Fibroblast of skin of back (primary cell): ENCODE measurements around the gene AUTS2.

Experiments
- DNase-seq: peaks from one replicate; pipeline ENCODE4 v3.0.0-alpha.2; 2013

Gene AUTS2

DNA sequence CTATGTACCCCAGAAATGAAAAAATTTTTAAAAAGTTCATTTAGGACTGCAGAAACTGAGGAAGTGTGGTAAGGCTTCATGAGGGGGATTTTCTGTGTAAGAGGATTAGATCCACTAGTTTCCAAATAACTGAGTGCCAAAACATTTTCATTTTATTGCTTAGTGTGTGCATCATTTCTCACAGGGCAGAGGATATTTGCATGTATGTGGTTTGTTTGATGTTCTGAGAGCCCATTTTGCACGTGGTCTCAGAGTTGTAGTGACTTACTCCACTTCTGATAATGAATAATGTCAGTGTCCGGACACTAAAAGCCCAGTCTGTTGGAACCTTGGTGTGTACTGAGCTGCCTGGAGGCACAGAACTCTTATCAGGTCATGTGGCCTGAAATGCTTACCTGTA is 299.9 kb downstream of the AUTS2 start:
- no peak for DNase-seq

DNA sequence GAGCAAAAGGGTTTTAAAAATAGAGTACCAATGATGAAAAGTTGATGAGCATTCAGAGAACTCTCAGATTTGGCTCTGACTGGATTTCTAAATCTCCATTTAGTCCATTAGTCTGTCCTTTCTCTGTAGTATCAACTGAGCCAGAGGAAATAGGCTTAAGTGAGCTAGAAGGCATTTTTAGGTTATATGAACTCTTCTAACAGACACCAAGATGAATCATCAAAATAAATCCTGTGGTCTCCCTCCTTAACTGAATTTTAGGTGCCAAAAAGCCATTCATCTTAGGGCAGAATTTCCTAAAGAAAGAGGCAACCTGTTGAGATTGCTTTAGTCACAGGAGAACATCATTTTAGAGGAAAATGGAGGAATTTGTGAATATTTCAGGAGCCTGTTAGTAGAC is 305.1 kb downstream of the AUTS2 start:
- DNase-seq = peak; percentile 31

DNA sequence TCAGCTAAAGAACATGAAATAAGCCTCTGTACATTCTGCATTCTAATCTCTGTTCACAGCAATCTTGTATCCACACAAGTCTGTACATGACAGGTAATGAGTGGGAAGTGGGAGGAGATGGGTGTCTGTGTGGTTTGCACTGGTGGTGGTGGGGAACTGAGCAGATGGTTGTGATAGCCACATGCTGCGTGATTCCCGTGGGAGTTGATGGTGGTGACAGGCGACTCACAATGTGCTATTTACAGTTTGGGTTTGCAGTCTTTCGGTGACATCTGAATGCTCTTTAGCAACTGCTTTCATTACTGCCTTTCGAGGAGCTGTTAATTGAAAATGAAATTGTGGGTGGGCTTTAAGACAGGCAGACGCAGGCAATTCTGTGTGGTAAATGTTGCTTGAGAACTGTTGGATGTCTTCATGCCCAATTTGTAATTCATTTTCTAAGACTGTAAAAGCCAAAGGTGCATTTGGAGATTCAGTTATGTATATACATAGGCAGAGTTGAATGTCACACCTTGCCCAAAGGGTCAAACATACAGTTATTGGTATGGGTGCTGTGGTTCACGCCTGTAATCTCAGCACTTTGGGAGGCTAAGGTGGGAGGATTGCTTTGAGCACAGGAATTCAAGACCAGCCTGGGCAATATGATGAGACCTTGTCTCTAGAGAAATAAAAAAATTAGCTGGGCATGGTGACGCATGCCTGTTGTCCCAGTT is 308.2 kb downstream of the AUTS2 start:
- peak; percentile 32 for DNase-seq

DNA sequence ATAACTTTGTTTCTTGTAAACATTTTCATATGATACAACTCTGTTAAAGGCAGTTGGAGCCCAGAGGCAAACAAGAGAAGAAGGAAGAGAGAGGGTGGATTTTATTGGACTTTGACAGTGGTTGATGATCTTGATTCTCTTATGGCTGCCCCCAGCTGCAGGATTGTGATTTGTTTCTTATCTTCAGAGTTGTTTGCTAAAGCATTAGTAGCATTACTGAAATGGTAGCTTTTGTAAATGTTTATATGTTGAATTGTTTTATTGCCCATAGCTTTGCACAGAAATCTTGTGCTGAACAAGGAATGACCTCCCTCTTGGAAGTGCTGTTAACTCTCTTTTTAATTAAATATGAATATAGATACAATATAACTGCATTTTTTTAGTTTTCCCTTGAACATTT is 309.4 kb downstream of the AUTS2 start:
- DNase-seq = no peak

DNA sequence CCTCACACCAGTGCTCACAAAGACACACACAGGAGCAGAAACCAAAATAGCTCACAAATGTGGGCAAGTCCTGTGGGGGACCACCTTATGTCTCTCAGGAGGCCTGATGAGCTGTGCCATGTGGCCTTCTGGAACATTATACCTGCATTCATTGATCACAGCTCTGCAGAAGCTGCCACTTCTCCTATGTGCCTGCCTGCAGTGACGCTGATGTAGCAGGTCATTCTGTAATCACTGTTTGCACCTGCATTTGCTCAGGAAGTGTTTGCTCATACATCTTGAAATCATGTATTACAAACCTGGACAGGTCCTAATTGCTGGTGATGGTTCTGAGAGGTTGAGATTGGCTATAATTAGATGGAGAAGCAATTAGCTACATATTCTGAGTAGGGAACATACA is 310.2 kb downstream of the AUTS2 start:
- no peak for DNase-seq

DNA sequence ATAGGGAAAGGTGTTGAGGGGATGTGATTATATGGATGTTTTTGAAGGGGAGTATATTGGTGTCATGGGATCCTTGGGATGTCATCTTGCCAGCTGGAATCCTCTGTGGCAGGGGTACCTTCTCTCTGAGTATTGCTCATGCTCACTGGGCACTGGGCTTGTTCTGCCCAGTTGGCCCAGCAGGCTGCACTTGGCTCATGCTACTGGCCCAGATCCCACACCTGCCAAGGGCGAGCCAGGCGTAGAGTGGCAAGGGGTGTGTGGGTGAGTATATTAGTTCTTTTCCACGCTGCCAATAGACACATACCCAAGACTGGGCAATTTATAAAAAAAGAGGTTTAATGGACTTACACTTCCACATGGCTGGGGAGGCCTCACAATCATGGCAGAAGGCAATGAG is 311.9 kb downstream of the AUTS2 start:
- DNase-seq = no peak

DNA sequence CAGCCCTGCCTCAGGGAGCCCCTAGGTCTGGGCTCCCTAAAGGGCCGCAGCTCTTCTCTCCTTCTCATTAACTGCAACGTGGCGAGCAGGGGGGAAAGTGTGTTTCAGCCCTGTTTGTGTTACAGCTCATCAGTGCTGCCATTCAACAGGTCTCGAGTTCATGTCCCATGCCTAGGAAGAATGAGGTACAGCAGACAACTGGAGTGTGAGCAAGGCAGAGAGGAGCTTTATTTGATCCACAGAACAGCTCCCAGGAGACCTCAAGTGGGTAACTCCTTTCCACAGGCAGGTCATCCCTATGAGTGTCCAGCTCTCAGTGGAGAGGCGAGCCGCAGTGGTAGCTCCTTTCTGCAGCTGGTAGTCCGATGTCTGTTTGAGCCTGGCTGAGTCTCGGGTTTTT is 313.1 kb downstream of the AUTS2 start:
- no peak for DNase-seq

DNA sequence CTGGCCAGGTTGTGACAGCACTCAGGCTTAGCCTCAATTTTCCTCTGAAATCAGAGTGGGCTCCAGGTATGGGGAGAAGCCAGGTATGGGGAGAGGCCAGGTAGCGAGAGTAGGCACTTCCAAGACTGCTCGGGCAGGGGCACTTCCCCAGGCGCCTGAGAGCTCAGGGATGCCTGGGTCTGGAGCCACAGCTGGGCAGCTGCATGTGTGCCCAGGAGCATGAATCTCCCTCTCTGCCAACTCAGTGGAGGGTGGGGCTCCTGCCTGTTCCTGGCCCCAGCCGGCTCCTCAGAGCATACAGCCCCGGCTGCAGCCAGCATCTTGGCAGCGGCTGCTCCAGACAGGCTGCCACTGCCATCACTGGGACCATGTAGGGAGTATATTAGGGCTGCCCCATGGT is 313.9 kb downstream of the AUTS2 start:
- no peak for DNase-seq

DNA sequence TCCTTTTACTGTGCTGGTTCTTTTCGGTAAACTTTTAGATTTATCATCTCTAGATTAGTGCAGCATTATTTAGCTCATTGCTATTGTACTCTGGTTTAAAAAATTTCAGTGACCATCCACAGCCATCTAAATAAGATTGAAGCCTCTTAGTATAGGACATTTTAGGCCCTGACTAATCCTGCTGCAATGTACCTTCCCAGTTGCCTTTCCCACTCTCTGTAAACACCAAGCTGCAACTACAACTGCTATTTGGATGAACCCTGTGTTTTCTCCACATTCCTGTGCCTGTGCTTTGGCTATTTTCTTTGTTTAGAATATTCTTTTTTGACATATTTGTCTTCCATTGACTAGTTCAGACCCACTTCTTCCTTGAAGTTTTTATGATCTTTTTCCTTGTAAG is 314.6 kb downstream of the AUTS2 start:
- DNase-seq = peak; percentile 35

DNA sequence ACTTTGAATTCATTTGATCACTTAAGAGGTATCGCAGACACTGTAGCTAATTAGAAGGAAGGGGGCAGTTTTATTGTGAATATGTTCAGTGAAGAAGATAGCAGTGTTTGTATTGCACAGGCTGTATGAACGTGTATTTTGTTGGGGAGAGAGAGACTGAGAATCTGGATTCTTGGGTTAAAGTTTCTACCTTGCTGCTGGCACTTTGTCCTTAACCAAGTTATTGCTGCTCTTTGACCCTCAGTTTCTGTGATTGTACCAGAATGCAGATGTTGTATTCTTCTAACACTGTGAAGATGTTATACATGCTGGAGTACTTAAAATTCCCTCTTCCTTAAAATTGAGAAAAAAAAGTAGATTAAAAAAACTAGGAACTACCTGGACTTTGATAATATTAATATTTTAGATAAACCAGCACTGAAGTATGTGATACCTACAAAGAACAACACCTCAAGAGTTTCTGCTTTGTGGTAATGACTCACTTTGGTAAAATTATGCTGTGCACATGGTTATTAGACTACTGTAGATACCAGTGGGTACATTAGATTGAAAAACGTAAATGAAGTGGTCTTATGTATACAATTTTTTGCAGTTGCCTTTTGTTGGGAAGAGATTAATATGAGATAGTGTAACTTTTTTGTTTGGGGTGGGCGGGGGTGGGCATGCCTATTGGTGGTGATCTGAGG is 321.3 kb downstream of the AUTS2 start:
- DNase-seq = no peak

DNA sequence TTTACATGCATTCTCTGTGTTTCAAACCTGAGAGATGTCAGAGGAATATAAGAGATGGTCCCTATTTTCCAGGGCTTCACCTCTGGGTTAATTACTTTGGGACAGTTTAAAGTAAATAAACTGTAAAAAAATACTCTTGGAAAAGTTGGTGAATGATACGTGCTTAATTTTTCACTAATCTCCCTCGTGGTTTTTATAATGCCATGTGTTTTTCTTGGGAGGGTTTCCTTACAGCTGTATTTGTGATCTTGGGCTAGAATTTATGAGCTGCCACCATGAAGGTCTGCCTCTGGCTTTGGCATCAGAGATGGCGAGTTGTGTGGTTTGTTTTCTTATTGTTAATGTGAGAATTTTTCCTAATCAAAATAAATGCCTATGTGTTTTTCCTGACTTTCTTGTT is 322.5 kb downstream of the AUTS2 start:
- no peak for DNase-seq

DNA sequence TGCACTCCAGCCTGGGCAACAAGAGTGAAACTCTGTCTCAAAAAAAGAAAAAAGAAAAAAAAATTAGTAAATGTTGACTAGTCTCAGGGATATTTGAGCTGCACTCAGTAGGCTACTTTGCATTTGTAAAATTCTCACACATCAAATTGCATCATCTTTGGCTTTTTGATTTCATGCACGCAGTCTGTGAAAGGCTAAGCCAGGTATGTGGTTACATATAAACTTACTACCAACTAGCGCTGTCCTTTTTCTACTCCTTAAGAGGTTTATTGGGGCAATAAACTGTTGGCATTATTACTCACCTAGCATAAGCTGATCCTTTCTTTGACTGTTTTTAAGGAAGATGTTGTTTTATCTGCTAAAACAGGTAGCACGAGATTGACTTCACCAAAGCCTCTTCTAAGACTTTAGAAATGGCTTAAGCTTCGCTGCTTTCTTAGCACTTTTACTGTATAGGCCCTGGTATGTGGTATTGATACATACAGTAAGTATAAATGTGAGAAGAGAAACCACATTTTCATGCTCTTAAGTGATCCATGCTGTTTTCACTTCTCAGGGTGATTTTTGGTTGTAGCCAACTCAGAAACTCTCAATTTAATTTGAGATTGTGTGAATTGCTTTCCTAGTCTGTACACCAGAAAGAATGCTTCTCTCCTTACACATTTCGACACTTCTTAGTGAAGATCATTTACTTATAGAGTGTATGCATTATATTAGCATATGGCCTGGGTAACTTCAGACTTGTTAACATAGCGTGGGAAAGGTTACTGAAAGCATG is 323.9 kb downstream of the AUTS2 start:
- no peak for DNase-seq

DNA sequence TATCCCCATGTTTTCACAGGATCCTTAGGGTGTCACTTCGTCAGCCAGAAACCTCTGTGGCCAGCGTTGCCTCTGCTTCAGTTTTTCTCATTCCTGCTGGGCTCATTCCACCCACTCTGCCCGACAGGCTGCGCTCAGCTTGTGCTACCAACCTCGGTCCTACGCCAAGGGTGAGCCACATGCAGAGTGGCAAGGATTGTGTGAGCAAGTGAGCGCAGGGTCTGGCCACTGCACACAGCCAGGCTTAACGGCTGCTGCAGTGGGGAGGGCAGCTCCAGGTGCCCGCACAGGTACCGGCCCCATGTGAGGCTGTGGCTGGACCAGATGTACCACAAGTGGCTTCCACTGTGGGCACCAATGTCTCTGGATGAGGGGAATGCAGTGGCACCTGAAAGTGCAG is 329.2 kb downstream of the AUTS2 start:
- no peak for DNase-seq

DNA sequence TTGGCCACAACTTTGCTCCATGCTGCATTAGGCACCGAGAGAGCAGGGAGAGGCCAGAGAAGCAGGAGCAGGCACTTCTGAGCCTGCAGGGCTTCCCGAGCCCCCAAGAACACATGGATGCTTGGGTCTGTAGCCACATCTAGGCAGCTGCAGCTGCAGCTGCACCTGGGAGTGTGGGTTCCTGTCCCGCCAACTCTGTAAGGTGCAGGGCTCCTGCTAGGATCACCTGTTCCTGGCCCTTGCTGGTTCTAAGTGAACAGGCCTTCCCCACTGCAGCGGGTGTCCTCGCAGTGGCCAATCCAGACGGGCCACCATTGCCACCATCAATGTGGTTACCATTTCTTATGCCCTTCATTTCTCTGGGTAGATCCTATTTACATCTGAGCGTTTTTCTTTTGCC is 330.3 kb downstream of the AUTS2 start:
- no peak for DNase-seq

DNA sequence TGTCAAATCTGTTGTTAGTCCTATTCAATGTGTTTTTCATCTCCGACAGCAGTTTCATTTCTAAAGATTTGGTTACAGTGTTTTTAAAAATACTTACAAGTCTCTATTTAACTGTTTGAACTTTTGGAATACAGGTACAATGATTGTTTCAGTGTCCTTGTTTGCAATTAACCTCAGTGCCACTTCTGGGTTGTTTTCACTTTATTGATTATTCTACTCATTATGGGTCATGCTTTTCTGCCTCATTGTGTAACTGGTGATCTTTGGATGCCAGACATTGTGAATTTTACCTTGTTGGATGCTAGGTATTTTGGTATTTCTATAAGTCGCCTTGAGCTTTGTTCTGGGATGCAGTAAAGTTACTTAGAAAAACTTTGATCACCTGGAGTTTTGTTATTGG is 331.3 kb downstream of the AUTS2 start:
- no peak for DNase-seq

DNA sequence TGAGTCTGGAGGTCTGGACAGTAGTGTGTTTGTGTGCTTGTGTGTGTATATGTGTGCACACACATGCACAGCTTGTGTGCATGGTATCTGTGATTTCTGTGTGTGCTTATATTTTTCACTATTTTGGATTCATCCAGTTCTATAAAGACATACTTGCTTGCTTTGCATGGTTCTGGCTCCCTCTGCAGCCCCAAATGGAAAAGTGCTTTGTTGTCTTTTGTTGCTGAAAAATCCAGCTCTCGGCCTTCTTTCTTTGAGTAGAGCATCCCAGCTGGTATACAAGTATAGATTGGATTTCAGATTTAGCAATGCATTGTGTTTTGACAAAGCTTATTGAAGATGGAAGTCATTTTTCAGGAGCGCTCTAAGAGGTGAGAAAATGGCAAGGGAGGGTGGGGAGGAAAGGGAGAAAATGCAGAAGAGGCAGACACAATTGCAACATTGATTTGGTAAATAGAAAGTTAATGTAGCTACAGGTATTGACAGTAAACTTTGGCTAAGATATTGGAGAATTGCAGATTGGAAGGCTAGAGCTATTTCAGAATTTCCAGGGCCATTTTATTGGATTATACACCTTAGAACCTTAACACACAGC is 333.9 kb downstream of the AUTS2 start:
- DNase-seq = peak; percentile 51

DNA sequence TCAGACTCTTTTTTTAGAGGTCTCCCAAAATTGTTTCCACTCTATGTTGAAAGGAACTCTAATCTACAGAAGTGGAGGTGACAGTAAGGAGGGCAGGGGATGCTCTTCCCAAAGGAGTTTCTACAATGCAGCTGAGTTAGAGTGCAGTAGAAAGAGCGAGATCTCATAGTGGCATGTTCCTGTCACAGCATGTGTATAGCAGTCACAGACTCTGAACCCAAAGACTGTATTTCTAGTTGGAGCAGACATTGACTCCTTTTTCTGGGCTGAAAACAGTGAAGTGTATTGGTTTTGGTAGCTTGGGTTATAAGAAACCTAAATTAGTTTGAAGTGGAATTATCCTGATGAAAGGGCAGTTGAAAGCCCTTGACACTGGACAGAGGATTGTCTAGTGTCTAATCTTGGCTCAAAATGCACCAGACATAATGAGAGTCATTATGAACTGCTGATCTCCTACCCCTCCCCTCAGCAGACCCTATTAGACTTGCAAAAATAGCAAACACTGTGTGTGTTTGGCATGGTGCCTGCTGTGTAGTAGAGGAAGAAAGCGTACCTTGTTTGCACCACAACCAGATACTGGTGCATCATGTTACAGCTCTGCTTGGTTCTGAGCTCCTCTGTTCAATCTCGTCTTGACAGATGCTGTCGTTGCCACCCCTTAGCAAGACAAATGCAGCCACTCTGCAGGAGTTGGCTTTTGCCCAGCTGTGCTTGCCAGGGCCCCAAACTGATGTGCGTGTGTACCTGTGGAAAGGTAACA is 336.0 kb downstream of the AUTS2 start:
- no peak for DNase-seq

DNA sequence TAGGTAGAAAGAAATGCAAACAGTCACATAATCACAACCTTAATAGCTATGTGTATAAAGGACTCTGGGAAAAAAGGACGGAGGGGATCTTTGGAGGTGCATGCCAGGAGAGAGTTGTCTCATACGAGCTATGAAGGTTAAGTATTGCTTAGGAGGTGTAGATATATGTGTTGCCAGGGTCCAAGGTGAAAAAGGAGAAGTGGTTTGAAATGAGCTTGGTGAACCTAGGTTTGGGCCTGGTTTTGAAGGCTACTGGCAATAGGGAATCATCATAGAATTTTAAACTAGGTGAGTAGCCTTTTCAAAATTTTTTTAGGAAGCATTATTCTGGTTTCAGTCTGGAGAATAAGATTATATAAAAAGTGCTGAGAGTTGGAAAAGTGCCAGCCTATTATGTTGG is 336.8 kb downstream of the AUTS2 start:
- DNase-seq = no peak

DNA sequence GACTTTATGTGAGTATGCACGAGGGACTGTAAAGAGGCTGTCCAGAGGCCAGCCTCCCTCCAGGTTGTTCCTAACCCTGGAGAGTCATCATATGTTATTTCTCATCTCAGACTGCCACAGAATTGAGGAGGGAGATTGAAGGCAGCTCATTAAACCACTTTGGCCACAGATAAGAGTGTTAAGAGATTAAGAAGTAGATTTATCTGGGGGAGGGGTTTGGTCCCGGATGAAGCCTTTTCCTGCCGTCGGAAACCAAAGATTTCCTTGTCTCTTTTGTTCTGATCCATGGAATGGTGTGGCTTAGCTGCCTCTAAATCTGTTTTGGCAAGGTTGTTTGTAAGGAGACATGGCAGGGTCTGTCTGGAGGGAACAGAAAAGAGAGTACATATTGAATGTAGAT is 338.8 kb downstream of the AUTS2 start:
- DNase-seq = no peak

DNA sequence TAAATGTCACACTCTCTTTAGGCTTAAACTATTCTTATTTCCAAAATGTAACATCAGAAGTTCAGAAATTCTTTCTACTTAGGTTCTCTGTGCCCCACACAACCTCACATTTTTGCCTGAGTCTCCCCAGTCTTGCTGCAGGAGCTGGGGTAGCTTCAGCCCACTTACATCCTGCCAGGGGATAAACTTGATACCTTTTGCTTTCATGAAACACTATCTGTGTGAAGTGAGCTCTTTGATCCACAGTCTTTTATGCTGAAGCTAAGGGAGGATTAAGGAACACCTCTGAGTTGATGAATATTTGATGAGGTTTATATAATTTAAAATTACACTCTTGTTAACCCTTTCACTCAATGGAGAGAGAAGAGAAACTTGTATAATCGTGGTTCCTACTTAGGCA is 341.0 kb downstream of the AUTS2 start:
- DNase-seq = no peak

DNA sequence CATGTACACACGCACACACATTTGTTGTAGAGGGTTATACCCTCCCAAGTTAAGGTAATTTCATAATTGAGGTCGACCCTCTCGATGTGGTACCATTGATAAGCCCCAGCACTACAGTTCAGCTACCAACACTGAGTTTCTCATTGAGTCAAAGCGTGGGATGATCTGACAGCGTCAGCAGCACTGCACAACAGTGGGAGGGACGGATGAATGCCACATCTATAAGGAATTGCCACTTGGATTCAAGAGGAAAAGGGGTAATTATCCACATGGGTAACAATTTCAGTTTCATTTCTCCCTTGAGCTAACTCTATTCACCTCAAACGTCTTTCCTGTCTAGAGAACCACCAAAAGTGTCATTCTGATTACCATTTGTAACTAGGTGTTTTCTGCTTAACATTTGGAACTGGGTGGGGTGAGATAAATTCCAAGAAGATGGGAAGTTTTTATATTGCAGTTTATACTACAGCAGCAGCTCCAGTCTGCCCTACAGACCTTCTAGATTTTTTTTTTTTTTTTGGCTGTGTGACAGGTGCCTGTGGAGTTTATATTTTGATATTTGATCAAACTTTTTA is 342.9 kb downstream of the AUTS2 start:
- no peak for DNase-seq

DNA sequence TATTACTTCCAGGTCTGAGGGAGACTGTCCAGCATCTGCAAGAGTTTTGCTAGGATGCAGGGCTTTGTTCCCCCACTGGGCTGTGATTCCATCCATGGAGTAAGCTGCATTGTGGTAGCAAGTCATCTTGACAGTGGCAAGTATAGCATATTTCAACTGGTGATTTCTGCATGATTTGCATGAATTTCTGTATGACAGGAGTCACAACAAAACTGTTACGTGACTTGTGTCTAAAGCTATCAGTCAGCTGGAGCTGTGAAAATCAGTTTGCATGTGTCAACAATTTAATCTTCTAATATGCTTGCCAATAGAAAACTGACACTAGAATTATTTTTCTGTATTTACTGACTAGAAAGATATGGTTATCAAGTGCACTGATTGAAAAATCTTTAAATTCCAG is 344.3 kb downstream of the AUTS2 start:
- no peak for DNase-seq
